Kidney (tissue), 14 donors: Measurements from ENCODE around the gene TESK1. TPM values are rescaled to one million over a fixed set of nuclear protein-coding genes. Genes with fewer than 3 reads are reported as not detected.

ENCODE experiments used
- DNase-seq, 5 donors: peaks; one replicate each; pipeline ENCODE4 v3.0.0-alpha.2; 2013 to 2020
- FAIRE-seq: peaks from 2 replicates; lab custom pipeline; 2012; peaks lifted over from hg19 to GRCh38; lab: Jason Lieb, UNC
- H3K27ac ChIP-seq, 2 donors: one replicate each; pipeline ENCODE4 v1.7.0; 2013; ENCODE audit warnings: low read depth in 2 of 2, low read length in 2 of 2, inconsistent platforms in 1 of 2
- H3K27me3 ChIP-seq: one replicate; pipeline ENCODE4 v1.7.1; 2013; ENCODE audit warnings: low read length, inconsistent platforms; ENCODE audit not compliant: control insufficient read depth, insufficient read depth
- H3K36me3 ChIP-seq, 3 donors: one replicate each; pipeline versions ENCODE4 v1.7.0 to v1.7.1; 2013; ENCODE audit warnings: low read length in 3 of 3, control low read depth in 1 of 3, inconsistent platforms in 1 of 3; ENCODE audit not compliant: insufficient read depth in 3 of 3, control insufficient read depth in 2 of 3
- H3K4me1 ChIP-seq, 3 donors: one replicate each; pipeline versions ENCODE4 v1.7.0 to v1.7.1; 2013; ENCODE audit warnings: low read length in 3 of 3, inconsistent platforms in 1 of 3, low read depth in 1 of 3; ENCODE audit not compliant: control insufficient read depth in 2 of 3, insufficient read depth in 2 of 3
- H3K4me3 ChIP-seq, 3 donors: one replicate each; pipeline versions ENCODE4 v1.7.0 to v1.8.1; 2013; ENCODE audit warnings: low read length in 3 of 3, control low read depth in 1 of 3, inconsistent platforms in 1 of 3
- H3K9ac ChIP-seq, 3 donors: one replicate each; pipeline versions ENCODE4 v1.7.0 to v1.7.1; 2013; ENCODE audit warnings: low read length in 3 of 3, control low read depth in 1 of 3, inconsistent platforms in 1 of 3
- H3K9me3 ChIP-seq, 3 donors: one replicate each; pipeline versions ENCODE4 v1.7.0 to v1.7.1; 2013; ENCODE audit warnings: low read length in 3 of 3, control low read depth in 1 of 3, inconsistent platforms in 1 of 3; ENCODE audit not compliant: control insufficient read depth in 2 of 3, insufficient read depth in 1 of 3
- intact Hi-C: fragments of 100-400 bp; cut with DNase I; formaldehyde crosslinking; loops from one replicate; pipeline ENCODE4 v1.11.1; 2022
- polyA plus RNA-seq: library from polyadenylated mRNA; stranded (reverse); fragments of 350-450 nt; fragmentation: Illumina TruSeq; extraction: RNeasy Lipid Tissue Mini Kit (QIAGEN cat#74804); gene quantifications from one replicate; pipeline ENCODE4 v1.2.3, GENCODE V29; 2014; ENCODE audit warnings: low read depth, low replicate concordance; ENCODE audit not compliant: insufficient read depth
- total RNA-seq: library from RNA; stranded (reverse); fragmentation: NEBNext Ultra II Directional; extraction: Animal tissue kit (Norgen Biotek cat#: 25700); gene quantifications from one replicate; pipeline ENCODE4 v1.2.1, GENCODE V29; 2021
- TF ChIP-seq, protein P1 (sequence below): IDR thresholded peaks from 3 replicates; pipeline ENCODE4 v1.5.1; 2012; ENCODE audit warnings: mild to moderate bottlenecking, moderate library complexity, borderline replicate concordance; ENCODE audit not compliant: insufficient read depth; ENCODE audit errors: extremely low read depth
- donor health status: control.
- donor health status: control.
- donor health status: control.
- donor health status: control.
- donor health status: control.
- donor health status: DM: yes; HTN: yes; CAD: no.
- donor health status: Normal renal cell carcinoma (clear cell type).

TESK1 gene
- total and polyA plus RNA-seq, 2 donors from 2014 or later: 34.6 to 35.8 TPM

DNA sequence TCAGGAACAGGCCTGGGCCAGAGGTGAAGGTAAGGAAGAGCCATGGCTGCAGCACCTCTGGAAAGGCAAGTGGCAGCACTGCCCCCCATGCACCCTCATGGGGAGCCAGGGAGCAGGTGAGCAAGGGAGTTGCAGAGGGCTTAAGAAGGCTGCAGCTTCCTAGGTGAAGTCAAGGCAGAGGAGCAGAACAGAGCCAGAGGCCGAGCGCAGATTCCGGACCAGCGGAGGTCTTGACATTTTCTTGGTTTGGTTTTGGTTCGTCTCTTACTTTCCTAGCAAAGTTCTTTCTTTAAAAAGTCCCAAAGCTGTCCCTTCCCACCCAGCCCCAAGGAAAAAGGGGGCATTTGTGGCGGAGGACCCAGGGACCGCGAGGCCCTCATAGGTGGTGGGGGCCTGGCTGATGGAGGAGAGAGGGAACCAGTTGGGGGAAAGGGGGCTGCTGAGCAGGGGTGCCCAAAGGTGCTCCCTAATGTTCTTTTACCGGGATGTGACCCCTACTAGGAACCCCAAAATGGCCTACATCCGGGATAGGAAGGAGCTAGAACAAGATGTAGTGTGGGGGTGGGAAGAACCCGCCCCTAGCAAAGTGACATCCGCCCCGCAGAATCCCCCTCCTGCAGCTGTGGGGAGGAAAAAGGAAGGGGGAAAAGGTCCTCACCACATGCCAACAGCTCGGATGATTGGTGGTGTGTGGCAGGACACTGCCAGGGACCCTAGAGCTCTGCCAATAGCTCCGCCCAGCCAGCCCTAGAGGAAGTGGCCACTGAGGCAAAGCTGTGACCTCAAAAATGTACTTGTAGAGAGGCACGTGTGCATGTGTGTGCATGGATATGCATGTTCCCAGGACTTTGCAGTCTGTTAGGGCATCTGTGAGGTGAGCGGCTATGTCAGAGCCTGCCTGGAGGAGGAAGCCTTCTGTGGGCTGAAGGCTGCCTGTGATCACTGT, 14.1 kb downstream of the TESK1 start:
- H3K27ac ChIP-seq: no peak overlapping the region
- H3K27me3 ChIP-seq: peaks cover 5% of the 10 kb centered on the region
- H3K9me3 ChIP-seq: no peaks in the 10 kb centered on the region
- DNase-seq: peak in 1 of 5 donors; percentile 32
- intact Hi-C loops: no loop called here
- no peaks in the 10 kb centered on the region for H3K36me3 ChIP-seq
- TF ChIP-seq, protein P1, sequence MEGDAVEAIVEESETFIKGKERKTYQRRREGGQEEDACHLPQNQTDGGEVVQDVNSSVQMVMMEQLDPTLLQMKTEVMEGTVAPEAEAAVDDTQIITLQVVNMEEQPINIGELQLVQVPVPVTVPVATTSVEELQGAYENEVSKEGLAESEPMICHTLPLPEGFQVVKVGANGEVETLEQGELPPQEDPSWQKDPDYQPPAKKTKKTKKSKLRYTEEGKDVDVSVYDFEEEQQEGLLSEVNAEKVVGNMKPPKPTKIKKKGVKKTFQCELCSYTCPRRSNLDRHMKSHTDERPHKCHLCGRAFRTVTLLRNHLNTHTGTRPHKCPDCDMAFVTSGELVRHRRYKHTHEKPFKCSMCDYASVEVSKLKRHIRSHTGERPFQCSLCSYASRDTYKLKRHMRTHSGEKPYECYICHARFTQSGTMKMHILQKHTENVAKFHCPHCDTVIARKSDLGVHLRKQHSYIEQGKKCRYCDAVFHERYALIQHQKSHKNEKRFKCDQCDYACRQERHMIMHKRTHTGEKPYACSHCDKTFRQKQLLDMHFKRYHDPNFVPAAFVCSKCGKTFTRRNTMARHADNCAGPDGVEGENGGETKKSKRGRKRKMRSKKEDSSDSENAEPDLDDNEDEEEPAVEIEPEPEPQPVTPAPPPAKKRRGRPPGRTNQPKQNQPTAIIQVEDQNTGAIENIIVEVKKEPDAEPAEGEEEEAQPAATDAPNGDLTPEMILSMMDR: no peak
- H3K9ac ChIP-seq: no peak overlapping the region
- H3K4me3 ChIP-seq: no peak overlapping the region
- peaks cover 0 to 10% (median 0%) of the 10 kb centered on the region in 3 donors for H3K4me1 ChIP-seq
- FAIRE-seq: no peak

DNA sequence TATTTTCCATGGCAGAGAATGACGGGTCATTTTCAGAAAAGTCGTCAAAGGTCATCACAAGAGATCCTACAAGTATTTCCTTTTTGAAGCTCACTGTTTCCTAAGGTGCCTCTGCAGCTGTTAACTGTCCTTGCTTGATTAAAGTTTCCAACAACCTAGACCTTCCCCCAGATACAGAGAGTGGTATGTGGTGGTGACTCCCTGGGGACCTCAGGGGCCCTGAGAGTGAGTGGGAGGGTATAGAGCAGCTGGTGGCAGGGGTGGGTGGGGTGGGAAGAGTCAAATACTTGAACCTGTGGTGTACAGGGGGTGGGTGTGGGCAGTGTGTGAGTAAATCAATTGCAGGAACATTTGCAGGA, 14.7 kb downstream of the TESK1 start:
- intact Hi-C loops: no loop called here
- peaks cover 5% of the 10 kb centered on the region for H3K27me3 ChIP-seq
- no peaks in the 10 kb centered on the region for H3K36me3 ChIP-seq
- no peak for FAIRE-seq
- no peak overlapping the region for H3K9ac ChIP-seq
- DNase-seq: no peak
- no peaks in the 10 kb centered on the region for H3K9me3 ChIP-seq
- H3K4me1 ChIP-seq: peaks cover 0 to 10% (median 0%) of the 10 kb centered on the region in 3 donors
- H3K27ac ChIP-seq: no peak overlapping the region
- TF ChIP-seq, protein P1: no peak
- H3K4me3 ChIP-seq: no peak overlapping the region

DNA sequence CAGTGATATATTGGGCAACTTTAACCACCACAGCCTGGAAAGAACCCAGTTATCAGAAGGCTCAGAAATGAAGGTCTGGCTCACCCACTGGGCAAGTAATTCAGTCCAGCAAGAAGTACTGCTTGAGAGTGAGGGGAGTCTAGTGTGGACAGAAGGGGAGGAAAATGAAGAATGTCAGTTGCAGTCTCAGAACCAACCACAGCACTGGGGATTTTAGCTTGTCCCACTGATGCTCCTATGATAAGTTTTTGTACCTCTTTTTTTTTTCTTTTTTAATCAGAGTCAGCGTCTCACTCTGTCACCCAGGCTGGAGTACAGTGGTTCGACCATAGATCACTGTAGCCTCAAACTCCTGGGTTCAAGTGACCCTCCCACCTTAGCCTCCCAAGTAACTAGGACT, 22.5 kb downstream of the TESK1 start:
- DNase-seq (no peak), FAIRE-seq (no peak)
- Histone ChIP-seq H3K27me3 (no peaks in the 10 kb centered on the region), H3K9ac (no peak overlapping the region), H3K4me1 (no peaks in the 10 kb centered on the region), H3K27ac (no peak overlapping the region), H3K4me3 (no peak overlapping the region), H3K9me3 (no peaks in the 10 kb centered on the region), H3K36me3 (no peaks in the 10 kb centered on the region)
- TF ChIP-seq, protein P1: no peak
- intact Hi-C loops: no loop called here
